Measurements from ENCODE around the gene EMID1.

EMID1 gene

GRCh38 chr22:29251981-29252911 lies 46.5 kb downstream of the EMID1 start:
- no peak overlapping the region for H3K4me3 ChIP-seq (ENCODE audit: low read depth, low read length)
- no peak for TF ChIP-seq CTCF (IDR thresholded peaks at IDR 0.05; ENCODE audit: low read depth, low read length)

- TF ChIP-seq CTCF (IDR thresholded peaks at IDR 0.05; ENCODE audit: low read depth, low read length): no peak
- H3K4me3 ChIP-seq (ENCODE audit: low read depth, low read length): no peak overlapping the region
Observed at GRCh38 chr22:29253561-29254285, 48.0 kb downstream of the EMID1 start.

DNA sequence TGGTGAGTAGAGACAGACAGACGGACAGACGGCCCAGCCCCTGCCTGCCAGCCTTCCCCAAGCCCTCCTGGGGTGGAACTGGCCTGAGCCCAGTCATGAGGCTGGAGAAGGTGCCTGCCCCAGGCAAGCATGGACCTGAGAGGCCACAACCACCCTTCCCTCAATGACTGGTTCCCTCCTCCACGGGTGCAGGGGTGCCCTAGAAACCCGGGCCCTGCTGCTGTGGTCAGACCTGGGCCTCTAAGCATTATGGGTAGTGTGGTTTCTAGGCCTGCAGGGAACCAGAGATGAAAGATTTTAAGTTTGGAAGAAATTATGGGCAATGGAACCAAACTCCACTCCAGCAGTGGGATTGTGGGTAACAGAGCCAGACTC lies 48.6 kb downstream of the EMID1 start:
- TF ChIP-seq CTCF (IDR thresholded peaks at IDR 0.05; ENCODE audit: low read depth, low read length): no peak
- H3K4me3 ChIP-seq (ENCODE audit: low read depth, low read length): no peak overlapping the region

DNA sequence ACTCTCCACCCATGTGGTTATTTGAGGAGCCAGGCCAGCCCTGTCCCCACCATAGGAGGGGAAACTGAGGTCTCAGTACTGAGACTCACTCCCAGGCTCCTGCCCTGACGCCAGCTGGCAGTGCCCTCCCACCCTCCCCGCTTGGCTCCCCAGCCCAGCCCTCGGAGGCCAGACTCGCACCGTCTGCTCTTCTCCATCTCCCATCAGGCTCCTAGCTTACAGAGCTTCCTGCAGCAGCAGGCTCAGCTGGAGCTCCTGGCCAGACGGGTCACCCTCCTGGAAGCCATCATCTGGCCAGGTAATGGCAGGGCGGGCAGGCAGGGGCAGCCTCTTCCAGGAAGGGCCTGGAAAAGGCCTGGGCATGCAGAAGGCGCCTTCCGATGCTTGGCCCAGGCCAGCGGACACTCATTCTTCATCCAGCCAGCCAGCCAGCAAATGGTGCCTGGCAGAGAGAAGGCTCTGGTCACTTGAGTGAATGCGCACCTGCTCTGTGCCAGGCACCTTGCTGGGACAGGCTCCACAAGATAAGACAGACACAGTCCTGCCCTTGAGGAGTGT lies 49.4 kb downstream of the EMID1 start:
- no peak for TF ChIP-seq CTCF (IDR thresholded peaks at IDR 0.05; ENCODE audit: low read depth, low read length)
- no peak overlapping the region for H3K4me3 ChIP-seq (ENCODE audit: low read depth, low read length)

- TF ChIP-seq CTCF (IDR thresholded peaks at IDR 0.05; ENCODE audit: low read depth, low read length): no peak
Observed at GRCh38 chr22:29256606-29257325, 51.1 kb downstream of the EMID1 start.

DNA sequence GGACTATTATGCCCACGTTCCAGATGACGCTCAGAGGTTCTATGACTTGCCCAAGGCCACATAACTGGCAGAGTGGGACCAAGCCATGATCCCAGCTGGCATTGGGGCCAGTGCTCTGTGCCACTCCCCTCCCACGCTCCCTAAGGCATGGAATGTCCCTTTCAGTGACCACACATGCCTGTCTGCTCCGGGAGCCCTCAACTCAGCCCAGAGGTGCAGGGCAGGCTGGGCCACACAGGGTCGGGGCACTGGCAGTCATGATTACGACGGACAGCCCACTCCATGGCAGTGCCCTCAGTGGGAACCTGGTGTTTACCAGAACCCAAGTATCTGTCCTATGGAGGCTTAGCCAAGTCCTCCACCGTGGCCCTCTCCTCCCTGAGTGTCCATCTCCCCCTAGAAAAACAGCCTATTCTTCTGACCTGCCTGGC lies 52.1 kb downstream of the EMID1 start:
- TF ChIP-seq CTCF (IDR thresholded peaks at IDR 0.05; ENCODE audit: low read depth, low read length): no peak
- no peak overlapping the region for H3K4me3 ChIP-seq (ENCODE audit: low read depth, low read length)

More at GRCh38 chr22:29256606-29257325, 51.1 kb downstream of the EMID1 start:
- H3K4me3 ChIP-seq (ENCODE audit: low read depth, low read length): no peak overlapping the region

Data from WI38 (cell line).